ES-I3 (cell line): ENCODE results near the gene PARP3.

Experiments
- H3K36me3 ChIP-seq: 2 replicates; pipeline ENCODE4 v1.6.1; 2013; ENCODE audit warnings: mild to moderate bottlenecking, low read length, control low read depth, moderate library complexity; ENCODE audit not compliant: insufficient read depth
- H3K4me1 ChIP-seq: 2 replicates; pipeline ENCODE4 v1.6.1; 2013; ENCODE audit warnings: mild to moderate bottlenecking, control low read depth, low read length; ENCODE audit not compliant: insufficient read depth
- H3K9ac ChIP-seq: 2 replicates; pipeline ENCODE4 v1.6.1; 2013; ENCODE audit warnings: low read depth, mild to moderate bottlenecking, low read length, moderate library complexity
- H3K9me3 ChIP-seq: 2 replicates; pipeline ENCODE4 v1.6.1; 2013; ENCODE audit warnings: mild to moderate bottlenecking, low read length, moderate library complexity; ENCODE audit not compliant: control insufficient read depth, insufficient read depth

Gene PARP3

GRCh38 chr3:51974963-51975851 lies 33.0 kb downstream of the PARP3 start, which contains the start of gene ABHD14A:
Gene ABHD14A, plus strand, starts transcription at chr3:51975064. Its CDS starts 72 bp downstream, at chr3:51975136.
- Histone ChIP-seq H3K4me1 (peaks cover 5% of the 10 kb centered on the region; the same call in 1 of the 2 replicates), H3K9me3 (no peaks in the 10 kb centered on the region), H3K9ac (peak within 1 kb of the TSS; percentile 78), H3K36me3 (no peaks in the 10 kb centered on the region)

GRCh38 chr3:51975852-51976549 lies 33.8 kb downstream of the PARP3 start:
- Histone ChIP-seq H3K36me3 (no peaks in the 10 kb centered on the region), H3K9ac (peak overlapping the region; percentile 47; the same call in 1 of the 2 replicates), H3K9me3 (no peaks in the 10 kb centered on the region), H3K4me1 (peaks cover 5% of the 10 kb centered on the region; the same call in 1 of the 2 replicates)

GRCh38 chr3:51977446-51978142 lies 35.4 kb downstream of the PARP3 start:
- Histone ChIP-seq H3K9me3 (no peaks in the 10 kb centered on the region), H3K9ac (no peak overlapping the region), H3K4me1 (peaks cover 5% of the 10 kb centered on the region; the same call in 1 of the 2 replicates), H3K36me3 (no peaks in the 10 kb centered on the region)

- H3K9me3 ChIP-seq, result no peaks in the 10 kb centered on the region
- peaks cover 5% of the 10 kb centered on the region; the same call in 1 of the 2 replicates for H3K4me1 ChIP-seq
- no peaks in the 10 kb centered on the region for H3K36me3 ChIP-seq
- no peak overlapping the region for H3K9ac ChIP-seq
Observed at GRCh38 chr3:51978143-51978502, 36.0 kb downstream of the PARP3 start.

- H3K36me3 ChIP-seq, result no peaks in the 10 kb centered on the region
- H3K9ac ChIP-seq, result no peak overlapping the region
- H3K9me3 ChIP-seq, result no peaks in the 10 kb centered on the region
- H3K4me1 ChIP-seq, result peaks cover 10% of the 10 kb centered on the region; the same call in 1 of the 2 replicates
Observed at GRCh38 chr3:51980253-51980652, 38.1 kb downstream of the PARP3 start.

- H3K9ac ChIP-seq, result peak overlapping the region; percentile 77
- H3K4me1 ChIP-seq, result peaks cover 5% of the 10 kb centered on the region; the same call in 1 of the 2 replicates
- no peaks in the 10 kb centered on the region for H3K9me3 ChIP-seq
Observed at GRCh38 chr3:51982352-51982837, 40.2 kb downstream of the PARP3 start.

GRCh38 chr3:51982838-51983577 lies 40.8 kb downstream of the PARP3 start, which contains the start of gene ACY1:
Gene ACY1, plus strand, starts transcription at chr3:51983535. Its CDS starts 530 bp downstream, at chr3:51984065.
- Histone ChIP-seq H3K9me3 (no peaks in the 10 kb centered on the region), H3K36me3 (no peaks in the 10 kb centered on the region), H3K4me1 (peaks cover 5% of the 10 kb centered on the region; the same call in 1 of the 2 replicates), H3K9ac (peak within 1 kb of the TSS; percentile 77)

More at GRCh38 chr3:51982352-51982837, 40.2 kb downstream of the PARP3 start:
- H3K36me3 ChIP-seq, result no peaks in the 10 kb centered on the region

GRCh38 chr3:51983578-51984268 lies 41.6 kb downstream of the PARP3 start:
- Histone ChIP-seq H3K4me1 (peaks cover 5% of the 10 kb centered on the region; the same call in 1 of the 2 replicates), H3K36me3 (no peaks in the 10 kb centered on the region), H3K9ac (peak overlapping the region; percentile 77), H3K9me3 (no peaks in the 10 kb centered on the region)

- H3K4me1 ChIP-seq, result peaks cover 5% of the 10 kb centered on the region; the same call in 1 of the 2 replicates
- no peaks in the 10 kb centered on the region for H3K36me3 ChIP-seq
- H3K9ac ChIP-seq, result no peak overlapping the region
- no peaks in the 10 kb centered on the region for H3K9me3 ChIP-seq
Observed at GRCh38 chr3:51984269-51984647, 42.1 kb downstream of the PARP3 start.

- H3K9ac ChIP-seq, result no peak overlapping the region
- H3K36me3 ChIP-seq, result no peaks in the 10 kb centered on the region
- peaks cover 5% of the 10 kb centered on the region; the same call in 1 of the 2 replicates for H3K4me1 ChIP-seq
- H3K9me3 ChIP-seq, result no peaks in the 10 kb centered on the region
Observed at GRCh38 chr3:51985063-51985462, 42.9 kb downstream of the PARP3 start.

GRCh38 chr3:51986010-51986947 lies 44.1 kb downstream of the PARP3 start:
- no peaks in the 10 kb centered on the region for H3K36me3 ChIP-seq
- H3K4me1 ChIP-seq, result peaks cover 5% of the 10 kb centered on the region; the same call in 1 of the 2 replicates
- H3K9ac ChIP-seq, result no peak overlapping the region
- H3K9me3 ChIP-seq, result no peaks in the 10 kb centered on the region

GRCh38 chr3:51987568-51987967 lies 45.4 kb downstream of the PARP3 start:
- Histone ChIP-seq H3K9ac (no peak overlapping the region), H3K9me3 (no peaks in the 10 kb centered on the region), H3K36me3 (no peaks in the 10 kb centered on the region), H3K4me1 (peaks cover 5% of the 10 kb centered on the region; the same call in 1 of the 2 replicates)
